Motor neuron (in vitro differentiated cells): ENCODE data around the gene KLF16. TPM values are rescaled to one million over a fixed set of nuclear protein-coding genes. Genes with fewer than 3 reads are reported as not detected.

Experiments used
- ATAC-seq, 8 experiments: fragments of 200-7000 bp; cut with Tn5 transposase; replicated peaks in 6 of 8; 2 replicates each; pipeline ENCODE4 v1.8.0; 2021; ENCODE audit warnings: mild to moderate bottlenecking in 8 of 8, moderate library complexity in 8 of 8
- H3K27ac ChIP-seq, 2 donors: fragments of 250-450 bp; sonication (Bioruptor Pico); 2 replicates each; pipeline ENCODE4 v1.9.0; 2021; ENCODE audit warnings: antibody characterized with exemption in 2 of 2, mild to moderate bottlenecking in 2 of 2, moderate library complexity in 1 of 2
- H3K4me1 ChIP-seq, 2 donors: fragments of 250-450 bp; sonication (Bioruptor Pico); replicated peaks in 1 of 2; 2 replicates each; pipeline ENCODE4 v1.6.1; 2021; ENCODE audit warnings: antibody characterized with exemption in 2 of 2, mild to moderate bottlenecking in 2 of 2, moderate library complexity in 1 of 2
- H3K4me3 ChIP-seq, 5 donors: fragments of 250-450 bp; sonication (Bioruptor Pico); 2 replicates each; pipeline ENCODE4 v1.9.0; 2021; ENCODE audit warnings: antibody characterized with exemption in 5 of 5, mild to moderate bottlenecking in 5 of 5, moderate library complexity in 4 of 5
- WGBS, 10 experiments: fragments of 450-650 bp; shearing (Covaris generic); methylation state at CpG; one replicate each; pipeline ENCODE4 v1.0.0; 2022; 5-methylcytosine and 5-hydroxymethylcytosine counted together
- in situ Hi-C, 9 experiments: fragments of 400-800 bp; cut with MboI; loops; one replicate each; pipeline ENCODE4 v1.15.0; 2021; ENCODE audit warnings: low sequenced_read_pairs in 9 of 9, low pct_unique_long_range_greater_than_20kb in 2 of 9; ENCODE audit not compliant: unreplicated experiment in 9 of 9
- total RNA-seq, 8 experiments: library from RNA; unstranded; fragments of 300-600 nt; gene quantifications; 2 replicates each; pipeline versions ENCODE4 v1.2.3 to v1.2.4, GENCODE V29; 2022

The KLF16 gene
- total RNA-seq, 8 experiments from 2014 or later: 2.7 to 18.6 (median 4.6) TPM

- in situ Hi-C loops: no loop called here
- WGBS, 10 experiments: 0 to 79% (median 44%) methylated on average over 2 to 13 of the region's 29 CpGs
- Histone ChIP-seq H3K27ac (no peak overlapping the region), H3K4me3 (peak overlapping the region; percentile 79 to 98 (median 90)), H3K4me1 (peaks cover 12 to 18% of the 10 kb centered on the region in 2 donors)
- ATAC-seq: no peak
Measured at GRCh38 chr19:1873524-1874473, 10.4 kb upstream of the KLF16 start.

- in situ Hi-C loops: no loop called here
- no peak for ATAC-seq
- H3K4me3 ChIP-seq: no peak overlapping the region
- H3K27ac ChIP-seq: no peak overlapping the region
- WGBS, 10 experiments: 73 to 97% (median 92%) methylated on average over 3 to 5 of the region's 25 CpGs; no CpG with 5 or more reads in 7 of the 10 experiments
- peaks cover 12 to 18% of the 10 kb centered on the region in 2 donors for H3K4me1 ChIP-seq
Measured at GRCh38 chr19:1872807-1873523, 9.6 kb upstream of the KLF16 start.

GRCh38 chr19:1871630-1872029, 8.3 kb upstream of the KLF16 start:
- WGBS, 10 experiments: 100% methylated on average over 1 of the region's 13 CpGs; no CpG with 5 or more reads in 9 of the 10 experiments
- Histone ChIP-seq H3K27ac (no peak overlapping the region), H3K4me1 (peaks cover 9 to 11% of the 10 kb centered on the region in 2 donors), H3K4me3 (no peak overlapping the region)
- ATAC-seq: no peak
- in situ Hi-C loops: no loop called here

- ATAC-seq: no peak
- in situ Hi-C loops: no loop called here
- 80 to 94% (median 90%) methylated on average over 1 to 6 of the region's 15 CpGs; no CpG with 5 or more reads in 6 of the 10 experiments for WGBS, 10 experiments
- H3K4me1 ChIP-seq: peaks cover 7 to 10% of the 10 kb centered on the region in 2 donors
- H3K4me3 ChIP-seq: no peak overlapping the region
- H3K27ac ChIP-seq: no peak overlapping the region
Measured at GRCh38 chr19:1871140-1871597, 7.8 kb upstream of the KLF16 start.

- no peak for ATAC-seq
- Histone ChIP-seq H3K4me1 (peaks cover 5 to 9% of the 10 kb centered on the region in 2 donors), H3K4me3 (no peak overlapping the region), H3K27ac (no peak overlapping the region)
- 81 to 100% (median 91%) methylated on average over 2 to 5 of the region's 7 CpGs; no CpG with 5 or more reads in 5 of the 10 experiments for WGBS, 10 experiments
- in situ Hi-C loops: no loop called here
Measured at GRCh38 chr19:1868971-1869370, 5.6 kb upstream of the KLF16 start.

GRCh38 chr19:1867349-1867724, 4.0 kb upstream of the KLF16 start:
- Histone ChIP-seq H3K4me1 (peaks cover 0 to 2% of the 10 kb centered on the region in 2 donors), H3K4me3 (no peak overlapping the region), H3K27ac (no peak overlapping the region)
- WGBS, 10 experiments: 83 to 100% (median 100%) methylated on average over 1 to 3 of the region's 9 CpGs; no CpG with 5 or more reads in 6 of the 10 experiments
- in situ Hi-C loops: no loop called here
- ATAC-seq: no peak

GRCh38 chr19:1866693-1867348, 3.4 kb upstream of the KLF16 start:
- no peak overlapping the region for H3K4me3 ChIP-seq
- H3K27ac ChIP-seq: no peak overlapping the region
- WGBS, 10 experiments: 78 to 100% (median 89%) methylated on average over 1 to 4 of the region's 8 CpGs; no CpG with 5 or more reads in 4 of the 10 experiments
- in situ Hi-C loops: no loop called here
- ATAC-seq: no peak
- peaks cover 2% of the 10 kb centered on the region in 2 donors for H3K4me1 ChIP-seq

- in situ Hi-C loops: no loop called here
- WGBS, 10 experiments: 98 to 100% methylated on average over 2 to 7 of the region's 17 CpGs; no CpG with 5 or more reads in 8 of the 10 experiments
- peak overlapping the region in 2 of 5 donors; percentile 53 to 82 for H3K4me3 ChIP-seq
- H3K4me1 ChIP-seq: peaks cover 15% of the 10 kb centered on the region in 2 donors
- no peak for ATAC-seq
- H3K27ac ChIP-seq: peak overlapping the region in 1 of 2 donors; percentile 89
Measured at GRCh38 chr19:1865172-1866010, 2.0 kb upstream of the KLF16 start.

GRCh38 chr19:1864480-1865171, 1.2 kb upstream of the KLF16 start:
- H3K27ac ChIP-seq: peak overlapping the region; percentile 43 to 89
- in situ Hi-C loops: no loop called here
- peak overlapping the region; percentile 42 to 82 (median 55) for H3K4me3 ChIP-seq
- peaks cover 21 to 23% of the 10 kb centered on the region in 2 donors for H3K4me1 ChIP-seq
- WGBS, 10 experiments: 0 to 67% (median 30%) methylated on average over 1 to 2 of the region's 52 CpGs; no CpG with 5 or more reads in 7 of the 10 experiments
- ATAC-seq: peak; percentile 12 to 53 (median 22)

- peak; percentile 52 to 75 (median 65) for ATAC-seq
- Histone ChIP-seq H3K4me1 (peaks cover 28 to 29% of the 10 kb centered on the region in 2 donors), H3K27ac (peak overlapping the region; percentile 43 to 89), H3K4me3 (peak overlapping the region; percentile 42 to 82 (median 55))
- WGBS, 10 experiments: no CpG with 5 or more reads among the region's 115 CpGs
- in situ Hi-C loops: no loop called here
Measured at GRCh38 chr19:1863638-1864479, 480 bp upstream of the KLF16 start.
